Endothelial cell of umbilical vein (primary cell): ENCODE measurements around the gene BMERB1. TPM values are rescaled to one million over a fixed set of nuclear protein-coding genes. Genes with fewer than 3 reads are reported as not detected.

Experiments used
- BruUV-seq: library from RNA; stranded (reverse); fragments of 400-500 nt; replicated peaks from 2 replicates; lab custom pipeline; 2021; lab: Mats Ljungman, UMichigan
- CTCF ChIA-PET: fragments of 300-600, 350-600 bp; sonication (Branson Sonifier 250); formaldehyde crosslinking; loops from one replicate; lab custom pipeline; 2021; ENCODE audit warnings: antibody characterized with exemption, inconsistent platforms; lab: Charles Lee
- POLR2A ChIA-PET: fragments of 300-600, 350-600 bp; sonication (Branson Sonifier 250); formaldehyde crosslinking; loops from one replicate; lab custom pipeline; 2021; ENCODE audit warnings: antibody characterized with exemption, inconsistent platforms; lab: Charles Lee
- DNase-seq: peaks from one replicate; pipeline ENCODE4 v3.0.0-alpha.2; 2011; ENCODE audit warnings: low read depth, low spot score
- FAIRE-seq: peaks from 2 replicates; lab custom pipeline; 2011; peaks lifted over from hg19 to GRCh38; lab: Jason Lieb, UNC
- H2AFZ ChIP-seq: 2 replicates; pipeline ENCODE4 v1.6.0; 2012; ENCODE audit warnings: low read depth, low read length, control low read depth, inconsistent platforms
- H3K27ac ChIP-seq: 2 replicates; pipeline ENCODE4 v1.5.1; 2011; ENCODE audit warnings: low read depth, mild to moderate bottlenecking, control low read depth, low read length, moderate library complexity; ENCODE audit not compliant: insufficient read depth
- H3K27me3 ChIP-seq, 2 experiments: 2 replicates each; pipeline versions ENCODE4 v1.6.0 to v1.6.1; 2011; ENCODE audit warnings: low read length in 2 of 2, mixed read lengths in 1 of 2; ENCODE audit not compliant: control insufficient read depth in 2 of 2, insufficient read depth in 2 of 2
- H3K36me3 ChIP-seq, 2 experiments: 2 replicates in 1 of 2; 3 replicates in 1 of 2; pipeline ENCODE4 v1.5.1; 2011; ENCODE audit warnings: low read length in 2 of 2, mild to moderate bottlenecking in 1 of 2, moderate library complexity in 1 of 2; ENCODE audit not compliant: control insufficient read depth in 2 of 2, insufficient read depth in 2 of 2; ENCODE audit errors: extremely low read depth in 1 of 2
- H3K4me1 ChIP-seq: 3 replicates; pipeline ENCODE4 v1.5.1; 2011; ENCODE audit warnings: mild to moderate bottlenecking, low read length; ENCODE audit not compliant: control insufficient read depth, insufficient read depth; ENCODE audit errors: extremely low read depth
- H3K4me2 ChIP-seq: 2 replicates; pipeline ENCODE4 v1.6.1; 2011; ENCODE audit warnings: low read length, control low read depth, mixed read lengths; ENCODE audit not compliant: insufficient read depth
- H3K4me3 ChIP-seq, 3 experiments: fragments of 200-600 bp in 1 of 3; sonication (generic), shearing (Covaris generic) in 1 of 3; replicated peaks in 1 of 3; 2 replicates each; pipeline ENCODE4 v1.5.1; 2011 to 2016; ENCODE audit warnings: control low read depth in 3 of 3, low read length in 3 of 3, mild to moderate bottlenecking in 2 of 3, inconsistent platforms in 1 of 3, low read depth in 1 of 3, moderate library complexity in 1 of 3; ENCODE audit not compliant: insufficient read depth in 1 of 3
- H3K79me2 ChIP-seq: 2 replicates; pipeline ENCODE4 v1.6.0; 2012; ENCODE audit warnings: low read length, inconsistent platforms; ENCODE audit not compliant: control insufficient read depth, insufficient read depth
- H3K9ac ChIP-seq: replicated peaks from 2 replicates; pipeline ENCODE3; 2011; ENCODE audit warnings: low read length, control low read depth; ENCODE audit not compliant: insufficient read depth; ENCODE audit errors: extremely low read depth
- H3K9me1 ChIP-seq: replicated peaks from 3 replicates; pipeline ENCODE4 v1.6.0; 2011; ENCODE audit warnings: mild to moderate bottlenecking, low read length; ENCODE audit not compliant: control insufficient read depth, insufficient read depth; ENCODE audit errors: extremely low read depth
- H3K9me3 ChIP-seq: replicated peaks from 2 replicates; pipeline ENCODE4 v1.5.1; 2012; ENCODE audit warnings: low read length, inconsistent platforms; ENCODE audit not compliant: control insufficient read depth, insufficient read depth
- H4K20me1 ChIP-seq: replicated peaks from 2 replicates; pipeline ENCODE3; 2011; ENCODE audit warnings: mild to moderate bottlenecking, low read length; ENCODE audit not compliant: control insufficient read depth, insufficient read depth; ENCODE audit errors: extremely low read depth
- EZH2 ChIP-seq: IDR thresholded peaks from 2 replicates; pipeline ENCODE4 v1.6.1; 2012; ENCODE audit warnings: borderline replicate concordance, low read depth, mild to moderate bottlenecking, moderate library complexity, low read length, inconsistent platforms; ENCODE audit not compliant: severe bottlenecking
- FOS ChIP-seq: IDR thresholded peaks from 2 replicates; pipeline ENCODE4 v1.6.1; 2011; ENCODE audit warnings: mild to moderate bottlenecking, low read length, moderate library complexity, borderline replicate concordance; ENCODE audit not compliant: insufficient read depth
- GATA2 ChIP-seq: IDR thresholded peaks from 2 replicates; pipeline ENCODE4 v1.7.0; 2011; ENCODE audit warnings: low read depth, mild to moderate bottlenecking, moderate library complexity, mixed read lengths, low read length; ENCODE audit not compliant: insufficient read length, insufficient read depth
- JUN ChIP-seq: IDR thresholded peaks from 2 replicates; pipeline ENCODE4 v1.6.1; 2011; ENCODE audit warnings: borderline replicate concordance, low read depth; ENCODE audit not compliant: insufficient read length, insufficient read depth
- MYC ChIP-seq: IDR thresholded peaks from one replicate; pipeline ENCODE4 v1.6.1; 2011; ENCODE audit warnings: mild to moderate bottlenecking, low read depth, low read length
- POLR2A ChIP-seq: IDR thresholded peaks from 2 replicates; pipeline ENCODE4 v1.6.1; 2012; ENCODE audit warnings: low read depth, mild to moderate bottlenecking, control low read depth, low read length
- POLR2AphosphoS5 ChIP-seq: IDR thresholded peaks from 2 replicates; pipeline ENCODE4 v1.6.1; 2012; ENCODE audit warnings: low read depth, mild to moderate bottlenecking, control low read depth, low read length, moderate library complexity; ENCODE audit not compliant: insufficient read depth
- dilution Hi-C: fragments of 300-500 bp; cut with MboI; formaldehyde crosslinking; loops from one replicate; pipeline ENCODE4 v1.15.0; 2019; ENCODE audit warnings: low sequenced_read_pairs; ENCODE audit not compliant: extremely low pct_ligation_motif_present
- intact Hi-C: fragments of 100-400 bp; cut with micrococcal nuclease; formaldehyde crosslinking; loops from one replicate; pipeline ENCODE4 v1.10.0; 2022
- polyA plus RNA-seq, 4 experiments: library from polyadenylated mRNA; depleted of rRNA in 3 of 4; stranded (reverse) in 3 of 4; unstranded in 1 of 4; fragments of >200 nt; gene quantifications; 2 replicates each; pipeline versions ENCODE4 v1.2.1 to v1.2.3, GENCODE V29; 2011 to 2012; ENCODE audit warnings: missing spikeins in 1 of 4
- total RNA-seq: library from RNA; stranded (reverse); gene quantifications from 2 replicates; pipeline ENCODE4 v1.2.3, GENCODE V29; 2021
- TF ChIP-seq, protein P1 (sequence below), 2 donors: IDR thresholded peaks; 1 replicate in 1 of 2; 2 replicates in 1 of 2; pipeline ENCODE4 v1.5.1; 2011; ENCODE audit warnings: low read length in 2 of 2, mild to moderate bottlenecking in 2 of 2, moderate library complexity in 2 of 2, control low read depth in 1 of 2, inconsistent platforms in 1 of 2, low read depth in 1 of 2; ENCODE audit not compliant: insufficient read depth in 1 of 2; ENCODE audit errors: extremely low read depth in 1 of 2
- TF ChIP-seq, protein P2 (sequence below): IDR thresholded peaks from 2 replicates; pipeline ENCODE4 v1.6.1; 2011; ENCODE audit not compliant: insufficient read depth, insufficient read length

Gene BMERB1
- total and polyA plus RNA-seq, 2 donors (not counting 3 experiments of a cell fraction or from before 2014, with no cell fraction given), result 14.1 to 17.4 TPM

DNA sequence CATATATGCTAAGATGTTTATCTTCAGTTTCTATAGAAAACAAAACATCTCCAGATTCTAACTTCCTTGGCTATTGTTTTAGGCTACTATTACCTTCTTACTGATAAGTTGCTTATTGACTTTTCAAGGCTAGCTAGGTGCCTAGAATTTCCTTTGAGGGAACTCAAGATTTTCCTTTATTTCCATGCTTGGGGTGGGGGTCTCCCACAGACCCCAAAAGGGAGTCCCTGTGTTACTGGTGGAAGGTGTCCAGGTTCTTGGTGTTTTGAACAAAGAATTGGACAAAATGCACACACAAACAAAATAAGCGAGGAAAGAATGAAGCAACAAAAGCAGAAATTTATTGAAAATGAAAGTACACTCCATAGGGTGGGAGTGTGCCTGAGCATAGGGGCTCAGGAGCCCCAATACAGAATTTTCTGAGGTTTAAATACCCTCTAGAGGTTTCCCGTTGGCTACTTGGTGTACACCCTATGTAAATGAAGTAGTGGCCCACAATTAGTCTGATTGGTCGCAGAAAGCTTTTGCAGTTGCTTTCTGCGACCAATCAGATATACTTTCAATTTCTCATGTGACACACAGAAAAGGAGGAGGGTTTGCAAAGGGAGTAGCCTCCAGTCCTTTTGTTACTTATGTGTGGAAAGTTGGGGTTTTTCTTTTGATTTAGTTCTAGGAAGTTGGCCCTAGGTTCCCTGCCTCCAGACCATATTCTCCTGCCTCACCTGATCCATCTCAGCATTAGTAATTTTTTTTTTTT lies 141.1 kb downstream of the BMERB1 start:
- Histone ChIP-seq H3K4me1 (no peaks in the 10 kb centered on the region), H3K4me2 (no peak overlapping the region), H3K4me3 (no peak overlapping the region), H3K27me3 (no peaks in the 10 kb centered on the region), H3K9me1 (no peaks in the 10 kb centered on the region), H3K36me3 (no peaks in the 10 kb centered on the region), H3K27ac (no peak overlapping the region), H3K79me2 (no peaks in the 10 kb centered on the region), H2AFZ (no peak overlapping the region), H3K9me3 (no peaks in the 10 kb centered on the region), H4K20me1 (no peaks in the 10 kb centered on the region), H3K9ac (no peak overlapping the region)
- CTCF ChIA-PET, result interaction anchor here (1.5 kb wide), 1 partner anchor 25 kb away, joined by 7 read pairs; no protein-coding TSS in a partner anchor
- POLR2A ChIA-PET, result no interaction called here
- BruUV-seq, result no TSS peak
- TF ChIP-seq MYC, result no peak
- no peak for TF ChIP-seq FOS
- dilution Hi-C loops, result no loop called here
- no peak for FAIRE-seq
- no peak for DNase-seq
- intact Hi-C loops, result no loop called here

DNA sequence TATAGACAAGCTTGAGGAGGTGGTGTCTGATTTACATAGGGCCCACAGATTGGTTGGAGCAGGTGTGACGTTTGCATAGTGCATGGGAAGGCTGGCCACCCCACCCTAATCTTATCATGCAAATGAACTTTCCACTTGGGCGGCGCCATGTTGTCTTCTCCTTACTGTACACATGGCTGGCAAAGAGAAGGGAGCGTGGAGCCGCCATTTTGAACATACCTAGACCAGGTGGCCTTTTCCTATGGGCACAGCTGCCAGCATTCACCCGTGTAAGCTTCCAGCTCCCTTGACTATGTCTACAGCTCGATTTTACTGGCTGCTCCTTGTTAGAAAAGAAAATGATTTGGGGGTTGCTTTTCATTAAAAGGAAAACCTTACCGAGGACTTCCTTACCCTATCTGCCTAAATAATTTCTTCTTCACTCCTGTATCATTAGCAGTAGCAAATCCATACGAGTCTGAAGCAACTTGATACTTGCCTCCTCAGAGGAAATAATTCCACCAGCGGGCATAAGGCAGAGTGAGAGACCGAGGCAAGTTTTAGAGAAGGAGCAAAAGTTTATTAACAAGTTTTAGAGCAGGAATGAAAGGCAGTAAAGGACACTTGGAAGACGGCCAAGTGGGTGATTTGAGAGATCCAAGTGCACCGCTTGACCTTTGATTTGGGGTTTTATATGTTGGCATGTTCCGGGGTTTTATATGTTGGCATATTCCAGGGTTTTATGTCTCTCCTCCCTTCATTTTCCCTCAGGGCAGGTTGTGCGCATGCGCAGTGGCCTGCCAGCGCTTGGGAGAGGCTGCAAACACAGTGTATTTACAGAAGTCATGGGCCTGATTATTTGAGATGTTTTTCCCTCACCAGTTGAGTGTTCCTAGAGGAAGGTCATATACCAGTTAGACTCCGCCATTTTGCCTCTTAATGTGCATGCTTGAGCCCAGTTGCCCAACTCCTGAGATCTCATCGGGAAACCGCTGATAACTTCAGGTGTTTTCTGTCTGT lies 142.9 kb downstream of the BMERB1 start:
- no peaks in the 10 kb centered on the region for H3K36me3 ChIP-seq
- dilution Hi-C loops, result no loop called here
- CTCF ChIA-PET, result interaction anchor here (1.5 kb wide), 1 partner anchor 27 kb away, joined by 7 read pairs; no protein-coding TSS in a partner anchor
- BruUV-seq, result no TSS peak
- intact Hi-C loops, result no loop called here
- POLR2A ChIA-PET, result no interaction called here
- H3K9me3 ChIP-seq, result no peaks in the 10 kb centered on the region
- no peak overlapping the region for H2AFZ ChIP-seq
- no peak overlapping the region for H3K9ac ChIP-seq
- no peak for TF ChIP-seq GATA2
- TF ChIP-seq JUN, result no peak
- TF ChIP-seq, protein P1, sequence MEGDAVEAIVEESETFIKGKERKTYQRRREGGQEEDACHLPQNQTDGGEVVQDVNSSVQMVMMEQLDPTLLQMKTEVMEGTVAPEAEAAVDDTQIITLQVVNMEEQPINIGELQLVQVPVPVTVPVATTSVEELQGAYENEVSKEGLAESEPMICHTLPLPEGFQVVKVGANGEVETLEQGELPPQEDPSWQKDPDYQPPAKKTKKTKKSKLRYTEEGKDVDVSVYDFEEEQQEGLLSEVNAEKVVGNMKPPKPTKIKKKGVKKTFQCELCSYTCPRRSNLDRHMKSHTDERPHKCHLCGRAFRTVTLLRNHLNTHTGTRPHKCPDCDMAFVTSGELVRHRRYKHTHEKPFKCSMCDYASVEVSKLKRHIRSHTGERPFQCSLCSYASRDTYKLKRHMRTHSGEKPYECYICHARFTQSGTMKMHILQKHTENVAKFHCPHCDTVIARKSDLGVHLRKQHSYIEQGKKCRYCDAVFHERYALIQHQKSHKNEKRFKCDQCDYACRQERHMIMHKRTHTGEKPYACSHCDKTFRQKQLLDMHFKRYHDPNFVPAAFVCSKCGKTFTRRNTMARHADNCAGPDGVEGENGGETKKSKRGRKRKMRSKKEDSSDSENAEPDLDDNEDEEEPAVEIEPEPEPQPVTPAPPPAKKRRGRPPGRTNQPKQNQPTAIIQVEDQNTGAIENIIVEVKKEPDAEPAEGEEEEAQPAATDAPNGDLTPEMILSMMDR (IDR thresholded peaks at IDR 0.05; ENCODE audit: extremely low read depth in 1 of 2, insufficient read depth in 1 of 2, low read depth in 1 of 2, low read length in 2 of 2), result no peak
- TF ChIP-seq EZH2, result no peak
- TF ChIP-seq MYC, result no peak
- no peak for TF ChIP-seq POLR2A
- TF ChIP-seq, protein P2, sequence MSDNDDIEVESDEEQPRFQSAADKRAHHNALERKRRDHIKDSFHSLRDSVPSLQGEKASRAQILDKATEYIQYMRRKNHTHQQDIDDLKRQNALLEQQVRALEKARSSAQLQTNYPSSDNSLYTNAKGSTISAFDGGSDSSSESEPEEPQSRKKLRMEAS, result no peak
- TF ChIP-seq POLR2AphosphoS5, result no peak
- no peak for TF ChIP-seq FOS
- peaks cover 11% of the 10 kb centered on the region for H3K4me1 ChIP-seq
- H3K27ac ChIP-seq, result no peak overlapping the region
- no peak overlapping the region for H3K4me3 ChIP-seq
- no peaks in the 10 kb centered on the region for H4K20me1 ChIP-seq
- no peaks in the 10 kb centered on the region for H3K27me3 ChIP-seq
- no peaks in the 10 kb centered on the region for H3K79me2 ChIP-seq
- no peak for FAIRE-seq
- no peak overlapping the region for H3K4me2 ChIP-seq
- no peak for DNase-seq
- no peaks in the 10 kb centered on the region for H3K9me1 ChIP-seq
